Measurements from ENCODE around the gene B4GALT2. TPM values are rescaled to one million over a fixed set of nuclear protein-coding genes. Genes with fewer than 3 reads are reported as not detected.

The B4GALT2 gene
- total RNA-seq, 2 donors from 2014 or later, result 34.8 to 63.9 TPM

DNA sequence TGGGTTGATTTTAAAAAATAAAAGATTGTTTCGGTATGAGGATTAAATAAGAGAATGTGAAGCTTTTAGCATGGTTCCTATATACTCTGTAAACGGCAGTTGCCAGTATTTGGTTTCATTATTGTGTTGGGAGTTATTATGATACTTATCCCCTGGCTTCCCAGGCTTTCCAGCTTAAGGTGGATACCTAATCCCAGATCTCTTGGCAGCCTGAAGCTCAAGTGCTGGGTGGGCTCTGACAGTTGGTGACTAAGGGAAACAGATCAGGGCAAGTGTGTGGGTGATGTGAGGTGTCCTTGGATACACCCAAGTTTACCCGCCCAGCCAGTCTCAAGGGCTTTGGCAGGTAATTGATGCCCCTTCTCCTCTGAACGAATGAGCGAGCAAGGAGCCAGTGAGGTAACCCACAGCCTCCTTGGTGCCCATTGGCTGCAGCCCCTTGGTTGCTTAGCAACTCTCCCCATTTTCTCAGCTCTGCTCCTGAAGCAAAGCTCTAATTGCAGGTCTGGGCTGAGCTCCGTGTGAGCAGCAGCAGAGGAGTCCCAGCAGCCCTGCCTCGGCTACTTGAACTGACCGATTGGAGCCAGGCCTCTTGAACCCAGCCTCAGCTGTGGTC, 26.2 kb upstream of the B4GALT2 start:
- Histone ChIP-seq H3K4me1 (replicated peaks) (peaks cover 7% of the 10 kb centered on the region), H3K9me3 (no peaks in the 10 kb centered on the region), H3K36me3 (peaks cover 0 to 8% of the 10 kb centered on the region in 2 donors), H3K27me3 (replicated peaks; ENCODE audit: insufficient read depth) (no peaks in the 10 kb centered on the region), H3K4me3 (no peak overlapping the region), H3K27ac (no peak overlapping the region)
- 56% methylated on average over 8 of the region's 8 CpGs for WGBS
- intact Hi-C loops (cut with DNase I), result no loop called here
- no peak for DNase-seq (ENCODE audit: low spot score)
- TF ChIP-seq CTCF (IDR thresholded peaks at IDR 0.05), result no peak
- no peak for TF ChIP-seq POLR2AphosphoS5 (IDR thresholded peaks at IDR 0.05)
- no peak for TF ChIP-seq POLR2A (IDR thresholded peaks at IDR 0.05)

DNA sequence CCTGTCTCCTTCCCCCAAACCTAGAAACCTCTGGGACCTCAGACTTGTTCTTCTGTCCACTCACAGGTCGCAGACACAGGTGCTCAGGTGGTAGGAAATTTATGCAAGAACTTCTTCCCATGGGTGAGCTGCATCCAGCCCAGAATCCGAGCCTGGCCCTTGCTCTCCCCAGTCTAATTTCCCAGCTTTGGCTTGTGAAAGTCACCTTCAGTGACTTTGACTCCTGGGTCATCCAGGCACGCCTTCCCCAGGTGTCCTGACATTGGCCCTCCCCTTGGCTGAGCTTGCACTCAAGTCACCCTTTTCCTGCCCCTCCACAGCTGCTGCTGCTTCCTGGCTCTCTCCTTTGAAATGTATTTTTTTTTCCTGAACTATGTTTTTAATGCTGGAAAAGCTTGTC, 25.6 kb upstream of the B4GALT2 start:
- Histone ChIP-seq H3K4me1 (replicated peaks) (peaks cover 2% of the 10 kb centered on the region), H3K27me3 (replicated peaks; ENCODE audit: insufficient read depth) (no peaks in the 10 kb centered on the region), H3K36me3 (peaks cover 0 to 8% of the 10 kb centered on the region in 2 donors), H3K9me3 (no peaks in the 10 kb centered on the region), H3K27ac (no peak overlapping the region), H3K4me3 (no peak overlapping the region)
- TF ChIP-seq CTCF (IDR thresholded peaks at IDR 0.05) (no peak), POLR2A (IDR thresholded peaks at IDR 0.05) (no peak), POLR2AphosphoS5 (IDR thresholded peaks at IDR 0.05) (no peak)
- intact Hi-C loops (cut with DNase I), result no loop called here
- no peak for DNase-seq (ENCODE audit: low spot score)
- 72% methylated on average over 3 of the region's 3 CpGs for WGBS

DNA sequence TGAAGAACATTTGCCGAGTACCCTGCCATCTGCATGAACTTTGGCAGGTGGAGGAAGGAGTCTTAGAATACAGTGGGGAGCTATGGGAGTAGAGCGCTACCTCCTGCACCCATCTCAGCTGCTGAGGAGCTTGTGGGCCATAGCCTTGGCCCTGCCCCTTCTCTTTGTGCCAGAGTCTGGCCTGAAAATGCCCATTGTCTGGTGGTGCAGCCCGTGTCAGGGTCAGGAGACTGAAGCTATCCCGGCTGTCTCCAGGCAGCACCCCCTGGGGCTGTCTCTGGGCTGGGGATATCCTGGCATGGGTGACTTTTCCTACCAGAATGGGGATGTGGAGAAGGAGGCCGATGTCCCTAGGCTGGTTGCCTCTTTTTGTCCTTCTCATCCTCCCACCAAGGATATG, 25.0 kb upstream of the B4GALT2 start:
- Histone ChIP-seq H3K4me1 (replicated peaks) (peaks cover under 1% of the 10 kb centered on the region), H3K4me3 (no peak overlapping the region), H3K36me3 (peaks cover 0 to 8% of the 10 kb centered on the region in 2 donors), H3K27me3 (replicated peaks; ENCODE audit: insufficient read depth) (no peaks in the 10 kb centered on the region), H3K27ac (no peak overlapping the region), H3K9me3 (no peaks in the 10 kb centered on the region)
- intact Hi-C loops (cut with DNase I), result no loop called here
- no peak for DNase-seq (ENCODE audit: low spot score)
- no peak for TF ChIP-seq CTCF (IDR thresholded peaks at IDR 0.05)
- TF ChIP-seq POLR2AphosphoS5 (IDR thresholded peaks at IDR 0.05), result no peak
- no peak for TF ChIP-seq POLR2A (IDR thresholded peaks at IDR 0.05)
- 93% methylated on average over 5 of the region's 5 CpGs for WGBS

- Histone ChIP-seq H3K9me3 (no peaks in the 10 kb centered on the region), H3K27me3 (replicated peaks; ENCODE audit: insufficient read depth) (no peaks in the 10 kb centered on the region), H3K4me3 (no peak overlapping the region), H3K36me3 (peaks cover 0 to 8% of the 10 kb centered on the region in 2 donors), H3K4me1 (replicated peaks) (no peaks in the 10 kb centered on the region), H3K27ac (no peak overlapping the region)
- 97% methylated on average over 8 of the region's 8 CpGs for WGBS
- no peak for TF ChIP-seq CTCF (IDR thresholded peaks at IDR 0.05)
- TF ChIP-seq POLR2AphosphoS5 (IDR thresholded peaks at IDR 0.05), result no peak
- TF ChIP-seq POLR2A (IDR thresholded peaks at IDR 0.05), result no peak
- intact Hi-C loops (cut with DNase I), result no loop called here
- DNase-seq (ENCODE audit: low spot score), result no peak
Measured at GRCh38 chr1:43956234-43956633, 22.8 kb upstream of the B4GALT2 start.

DNA sequence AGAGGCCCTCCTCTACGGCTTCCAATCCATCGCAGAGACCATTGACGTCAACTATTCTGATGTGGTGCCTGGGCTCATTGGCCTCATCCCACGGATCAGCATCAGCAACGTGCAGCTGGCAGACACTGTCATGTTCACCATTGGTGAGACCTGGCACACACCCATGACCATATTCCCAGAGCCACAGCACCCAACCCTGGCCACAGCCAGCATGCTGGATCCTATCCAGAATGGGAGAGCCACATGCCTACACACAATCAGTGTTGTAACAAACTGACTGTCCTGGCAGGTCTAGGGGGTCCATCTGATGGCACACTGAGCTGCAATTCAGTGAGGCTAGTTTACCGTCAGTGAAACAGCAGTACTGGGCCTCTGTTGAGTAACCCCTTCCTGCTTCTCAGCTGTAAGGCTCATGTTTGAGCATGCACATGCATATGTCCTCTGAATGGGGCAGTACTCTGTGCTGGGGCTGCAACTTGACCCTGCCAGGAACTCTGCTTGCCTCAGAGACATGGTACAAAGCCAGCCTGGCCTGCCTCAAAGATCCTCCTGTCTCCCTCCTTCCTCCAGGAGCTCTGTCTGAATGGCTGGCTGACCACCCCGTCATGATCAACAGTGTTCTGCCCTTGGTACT, 21.5 kb upstream of the B4GALT2 start:
- intact Hi-C loops (cut with DNase I), result no loop called here
- peaks cover 0 to 8% of the 10 kb centered on the region in 2 donors for H3K36me3 ChIP-seq
- H3K27ac ChIP-seq, result no peak overlapping the region
- no peak for TF ChIP-seq POLR2AphosphoS5 (IDR thresholded peaks at IDR 0.05)
- TF ChIP-seq CTCF (IDR thresholded peaks at IDR 0.05), result no peak
- TF ChIP-seq POLR2A (IDR thresholded peaks at IDR 0.05), result no peak
- H3K4me1 ChIP-seq (replicated peaks), result no peaks in the 10 kb centered on the region
- no peak overlapping the region for H3K4me3 ChIP-seq
- WGBS, result 89% methylated on average over 7 of the region's 7 CpGs
- no peaks in the 10 kb centered on the region for H3K9me3 ChIP-seq
- no peaks in the 10 kb centered on the region for H3K27me3 ChIP-seq (replicated peaks; ENCODE audit: insufficient read depth)
- DNase-seq (ENCODE audit: low spot score), result no peak
